Liver (tissue), 9 donors: Measurements from ENCODE around the gene COL12A1. TPM values are rescaled to one million over a fixed set of nuclear protein-coding genes. Genes with fewer than 3 reads are reported as not detected.

Experiments
- DNase-seq: peaks from one replicate; pipeline ENCODE4 v3.0.0-alpha.2; 2017; ENCODE audit warnings: low spot score
- H3K27ac ChIP-seq, 2 donors: one replicate each; pipeline ENCODE4 v1.7.0; 2013; ENCODE audit warnings: inconsistent platforms in 2 of 2, low read length in 2 of 2, control low read depth in 1 of 2, low read depth in 1 of 2, mild to moderate bottlenecking in 1 of 2
- H3K27me3 ChIP-seq, 4 donors: one replicate each; pipeline versions ENCODE4 v1.6.1 to v1.7.0; 2013; ENCODE audit warnings: low read length in 3 of 4, inconsistent platforms in 1 of 4, mild to moderate bottlenecking in 1 of 4, moderate library complexity in 1 of 4; ENCODE audit not compliant: control insufficient read depth in 4 of 4, insufficient read depth in 4 of 4
- H3K36me3 ChIP-seq, 4 donors: one replicate each; pipeline versions ENCODE4 v1.6.1 to v1.7.0; 2013; ENCODE audit warnings: low read length in 3 of 4, mild to moderate bottlenecking in 3 of 4, low read depth in 1 of 4, moderate library complexity in 1 of 4; ENCODE audit not compliant: control insufficient read depth in 4 of 4, insufficient read depth in 3 of 4
- H3K4me1 ChIP-seq, 4 donors: one replicate each; pipeline versions ENCODE4 v1.6.1 to v1.7.0; 2013; ENCODE audit warnings: low read length in 3 of 4, mild to moderate bottlenecking in 3 of 4, moderate library complexity in 1 of 4; ENCODE audit not compliant: control insufficient read depth in 4 of 4, insufficient read depth in 4 of 4
- H3K4me3 ChIP-seq, 3 donors: one replicate each; pipeline versions ENCODE4 v1.6.1 to v1.7.0; 2013; ENCODE audit warnings: low read length in 3 of 3, control low read depth in 1 of 3, low read depth in 1 of 3, mild to moderate bottlenecking in 1 of 3
- H3K9ac ChIP-seq, 2 donors: one replicate each; pipeline ENCODE4 v1.7.0; 2013; ENCODE audit warnings: low read length in 2 of 2, mild to moderate bottlenecking in 2 of 2, moderate library complexity in 2 of 2, control low read depth in 1 of 2, low read depth in 1 of 2
- H3K9me3 ChIP-seq, 4 donors: one replicate each; pipeline versions ENCODE4 v1.6.1 to v1.7.0; 2013; ENCODE audit warnings: low read length in 3 of 4; ENCODE audit not compliant: control insufficient read depth in 4 of 4
- ATF3 ChIP-seq: IDR thresholded peaks from 2 replicates; pipeline ENCODE4 v1.6.1; 2016; ENCODE audit warnings: antibody characterized with exemption
- EGR1 ChIP-seq, 2 donors: IDR thresholded peaks; 2 replicates each; pipeline ENCODE4 v1.6.1; 2016 to 2018; ENCODE audit warnings: antibody characterized with exemption in 2 of 2, low read depth in 2 of 2
- FOXA1 ChIP-seq: IDR thresholded peaks from 2 replicates; pipeline ENCODE4 v1.6.1; 2016; ENCODE audit warnings: antibody characterized with exemption
- FOXA2 ChIP-seq: IDR thresholded peaks from 2 replicates; pipeline ENCODE4 v1.6.1; 2016; ENCODE audit warnings: antibody characterized with exemption
- GABPA ChIP-seq, 2 donors: IDR thresholded peaks in 1 of 2; conservative IDR thresholded peaks in 1 of 2; 2 replicates each; pipeline ENCODE4 v1.6.1; 2016; ENCODE audit warnings: antibody characterized with exemption in 2 of 2, mild to moderate bottlenecking in 1 of 2, moderate library complexity in 1 of 2
- HNF4A ChIP-seq, 2 donors: conservative IDR thresholded peaks; 2 replicates each; pipeline ENCODE4 v1.6.1; 2016; ENCODE audit warnings: antibody characterized with exemption in 2 of 2, mild to moderate bottlenecking in 2 of 2
- HNF4G ChIP-seq: IDR thresholded peaks from 2 replicates; pipeline ENCODE4 v1.6.1; 2016; ENCODE audit warnings: antibody characterized with exemption
- JUND ChIP-seq, 2 donors: IDR thresholded peaks; 2 replicates each; pipeline ENCODE4 v1.6.1; 2016; ENCODE audit warnings: antibody characterized with exemption in 2 of 2
- MAX ChIP-seq: IDR thresholded peaks from 2 replicates; pipeline ENCODE4 v1.6.1; 2016; ENCODE audit warnings: antibody characterized with exemption
- NR2F2 ChIP-seq: IDR thresholded peaks from 2 replicates; pipeline ENCODE4 v1.6.1; 2016; ENCODE audit warnings: antibody characterized with exemption
- RAD21 ChIP-seq, 2 donors: IDR thresholded peaks; 2 replicates each; pipeline ENCODE4 v1.6.1; 2016; ENCODE audit warnings: antibody characterized with exemption in 2 of 2, mild to moderate bottlenecking in 2 of 2
- RXRA ChIP-seq, 2 donors: IDR thresholded peaks; 2 replicates each; pipeline ENCODE4 v1.6.1; 2017 to 2018; ENCODE audit warnings: antibody characterized with exemption in 2 of 2, mild to moderate bottlenecking in 1 of 2
- SP1 ChIP-seq: IDR thresholded peaks from 2 replicates; pipeline ENCODE4 v1.6.1; 2018; ENCODE audit warnings: antibody characterized with exemption, mild to moderate bottlenecking
- TAF1 ChIP-seq: conservative IDR thresholded peaks from 2 replicates; pipeline ENCODE4 v1.6.1; 2016; ENCODE audit warnings: antibody characterized with exemption, mild to moderate bottlenecking
- YY1 ChIP-seq: IDR thresholded peaks from 2 replicates; pipeline ENCODE4 v1.6.1; 2016; ENCODE audit warnings: antibody characterized with exemption, mild to moderate bottlenecking
- WGBS: extraction: QIAGEN DNeasy Blood & Tissue Kit; methylation state at CpG from one replicate; pipeline ENCODE4 v1.1.7; 2013; 5-methylcytosine and 5-hydroxymethylcytosine counted together
- polyA plus RNA-seq, 2 donors: library from polyadenylated mRNA; stranded (reverse) in 1 of 2; unstranded in 1 of 2; fragments of 200-250 nt in 1 of 2; fragments of >200 nt in 1 of 2; fragmentation: Nextera tagmentation in 1 of 2; extraction: Ambion mirVana in 1 of 2; gene quantifications; one replicate each; pipeline versions ENCODE4 v1.2.1 to v1.2.3, GENCODE V29; 2013 to 2015
- total RNA-seq, 2 donors: library from RNA; depleted of rRNA; stranded (reverse); fragments of >200 nt; gene quantifications; one replicate each; pipeline ENCODE4 v1.2.3, GENCODE V29; 2014
- TF ChIP-seq, protein P1 (sequence below): IDR thresholded peaks from 2 replicates; pipeline ENCODE4 v1.6.1; 2016; ENCODE audit warnings: antibody characterized with exemption
- TF ChIP-seq, protein P2 (sequence below): IDR thresholded peaks from 2 replicates; pipeline ENCODE4 v1.6.1; 2016; ENCODE audit warnings: antibody characterized with exemption, mild to moderate bottlenecking
- TF ChIP-seq, protein P3 (sequence below): fragments of 150-350 bp; IDR thresholded peaks from 2 replicates; pipeline ENCODE4 v1.5.1; 2017; ENCODE audit warnings: improper control_type of control experiment, low read depth, low read length; ENCODE audit not compliant: missing input control
- donor health status: healthy.
- donor health status: healthy.
- donor health status: healthy.
- donor health status: healthy.
- donor health status: healthy.

The COL12A1 gene
- total and polyA plus RNA-seq, 4 donors, result 0.15 to 5.1 (median 1.8) TPM

DNA sequence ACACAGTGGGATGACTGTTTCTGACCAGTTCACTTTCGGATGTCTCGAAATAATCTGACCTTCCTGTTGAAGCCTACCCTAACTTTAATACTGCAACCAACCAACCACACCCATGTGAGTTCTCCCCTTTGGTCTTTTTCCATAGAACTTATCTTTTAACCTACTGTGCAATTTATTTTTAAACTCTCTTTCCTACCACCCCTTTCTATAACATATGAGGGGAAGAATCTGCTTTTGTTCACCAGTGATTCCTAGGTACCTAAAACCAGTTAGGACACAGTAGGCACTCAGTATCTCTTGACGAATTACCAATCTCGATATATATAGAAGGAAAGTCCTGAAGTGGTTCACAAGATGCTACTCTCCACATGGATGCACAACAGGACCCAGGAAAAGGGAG is 30.8 kb upstream of the COL12A1 start:
- no peak overlapping the region for H3K27ac ChIP-seq
- H3K36me3 ChIP-seq, result peaks cover 8 to 32% (median 23%) of the 10 kb centered on the region in 4 donors
- no peaks in the 10 kb centered on the region for H3K27me3 ChIP-seq
- no peak overlapping the region for H3K4me3 ChIP-seq
- H3K9me3 ChIP-seq, result no peaks in the 10 kb centered on the region
- DNase-seq, result no peak
- 92% methylated on average over 4 of the region's 4 CpGs for WGBS
- no peak overlapping the region for H3K9ac ChIP-seq
- TF ChIP-seq JUND (IDR thresholded peaks at IDR 0.05), result no peak
- no peak for TF ChIP-seq HNF4G
- TF ChIP-seq GABPA (IDR thresholded peaks at IDR 0.05 in 1 of 2, conservative IDR thresholded peaks at IDR 0.05 in 1 of 2), result no peak
- TF ChIP-seq, protein P1, sequence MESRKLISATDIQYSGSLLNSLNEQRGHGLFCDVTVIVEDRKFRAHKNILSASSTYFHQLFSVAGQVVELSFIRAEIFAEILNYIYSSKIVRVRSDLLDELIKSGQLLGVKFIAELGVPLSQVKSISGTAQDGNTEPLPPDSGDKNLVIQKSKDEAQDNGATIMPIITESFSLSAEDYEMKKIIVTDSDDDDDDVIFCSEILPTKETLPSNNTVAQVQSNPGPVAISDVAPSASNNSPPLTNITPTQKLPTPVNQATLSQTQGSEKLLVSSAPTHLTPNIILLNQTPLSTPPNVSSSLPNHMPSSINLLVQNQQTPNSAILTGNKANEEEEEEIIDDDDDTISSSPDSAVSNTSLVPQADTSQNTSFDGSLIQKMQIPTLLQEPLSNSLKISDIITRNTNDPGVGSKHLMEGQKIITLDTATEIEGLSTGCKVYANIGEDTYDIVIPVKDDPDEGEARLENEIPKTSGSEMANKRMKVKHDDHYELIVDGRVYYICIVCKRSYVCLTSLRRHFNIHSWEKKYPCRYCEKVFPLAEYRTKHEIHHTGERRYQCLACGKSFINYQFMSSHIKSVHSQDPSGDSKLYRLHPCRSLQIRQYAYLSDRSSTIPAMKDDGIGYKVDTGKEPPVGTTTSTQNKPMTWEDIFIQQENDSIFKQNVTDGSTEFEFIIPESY, result no peak
- TF ChIP-seq HNF4A (conservative IDR thresholded peaks at IDR 0.05), result no peak
- no peak for TF ChIP-seq EGR1 (IDR thresholded peaks at IDR 0.05; ENCODE audit: low read depth in 2 of 2)
- TF ChIP-seq, protein P2, sequence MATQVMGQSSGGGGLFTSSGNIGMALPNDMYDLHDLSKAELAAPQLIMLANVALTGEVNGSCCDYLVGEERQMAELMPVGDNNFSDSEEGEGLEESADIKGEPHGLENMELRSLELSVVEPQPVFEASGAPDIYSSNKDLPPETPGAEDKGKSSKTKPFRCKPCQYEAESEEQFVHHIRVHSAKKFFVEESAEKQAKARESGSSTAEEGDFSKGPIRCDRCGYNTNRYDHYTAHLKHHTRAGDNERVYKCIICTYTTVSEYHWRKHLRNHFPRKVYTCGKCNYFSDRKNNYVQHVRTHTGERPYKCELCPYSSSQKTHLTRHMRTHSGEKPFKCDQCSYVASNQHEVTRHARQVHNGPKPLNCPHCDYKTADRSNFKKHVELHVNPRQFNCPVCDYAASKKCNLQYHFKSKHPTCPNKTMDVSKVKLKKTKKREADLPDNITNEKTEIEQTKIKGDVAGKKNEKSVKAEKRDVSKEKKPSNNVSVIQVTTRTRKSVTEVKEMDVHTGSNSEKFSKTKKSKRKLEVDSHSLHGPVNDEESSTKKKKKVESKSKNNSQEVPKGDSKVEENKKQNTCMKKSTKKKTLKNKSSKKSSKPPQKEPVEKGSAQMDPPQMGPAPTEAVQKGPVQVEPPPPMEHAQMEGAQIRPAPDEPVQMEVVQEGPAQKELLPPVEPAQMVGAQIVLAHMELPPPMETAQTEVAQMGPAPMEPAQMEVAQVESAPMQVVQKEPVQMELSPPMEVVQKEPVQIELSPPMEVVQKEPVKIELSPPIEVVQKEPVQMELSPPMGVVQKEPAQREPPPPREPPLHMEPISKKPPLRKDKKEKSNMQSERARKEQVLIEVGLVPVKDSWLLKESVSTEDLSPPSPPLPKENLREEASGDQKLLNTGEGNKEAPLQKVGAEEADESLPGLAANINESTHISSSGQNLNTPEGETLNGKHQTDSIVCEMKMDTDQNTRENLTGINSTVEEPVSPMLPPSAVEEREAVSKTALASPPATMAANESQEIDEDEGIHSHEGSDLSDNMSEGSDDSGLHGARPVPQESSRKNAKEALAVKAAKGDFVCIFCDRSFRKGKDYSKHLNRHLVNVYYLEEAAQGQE, result no peak
- TF ChIP-seq FOXA1, result no peak
- no peak for TF ChIP-seq NR2F2
- no peak for TF ChIP-seq MAX
- no peak for TF ChIP-seq FOXA2
- no peak for TF ChIP-seq RXRA (IDR thresholded peaks at IDR 0.05)
- TF ChIP-seq ATF3, result no peak
- TF ChIP-seq RAD21 (IDR thresholded peaks at IDR 0.05), result no peak
- no peak for TF ChIP-seq TAF1
- peaks cover 0 to 2% (median 0%) of the 10 kb centered on the region in 4 donors for H3K4me1 ChIP-seq

DNA sequence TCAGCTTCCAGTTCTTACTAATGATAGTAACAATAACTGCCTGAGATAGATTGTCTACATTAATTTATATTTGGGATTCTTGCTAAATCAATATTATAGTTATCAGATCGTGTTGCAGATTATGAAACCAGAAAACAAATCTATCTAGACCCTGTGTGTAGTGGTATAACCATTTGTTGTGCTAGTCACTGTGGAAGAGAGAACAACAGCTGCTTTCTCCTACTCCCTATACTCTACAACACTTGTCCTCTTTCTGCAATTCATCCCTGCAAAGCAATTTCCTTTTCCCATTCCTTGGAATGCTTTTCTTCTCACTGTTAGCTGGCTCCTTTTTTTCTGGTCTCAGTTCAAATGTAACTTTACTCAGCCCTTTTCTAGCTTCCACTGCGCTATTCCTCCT is 29.4 kb upstream of the COL12A1 start:
- Histone ChIP-seq H3K27me3 (no peaks in the 10 kb centered on the region), H3K36me3 (peaks cover 6 to 28% (median 23%) of the 10 kb centered on the region in 4 donors), H3K4me1 (peaks cover 0 to 2% (median 1%) of the 10 kb centered on the region in 4 donors), H3K9ac (no peak overlapping the region), H3K4me3 (no peak overlapping the region), H3K27ac (no peak overlapping the region), H3K9me3 (no peaks in the 10 kb centered on the region)
- no peak for DNase-seq
- WGBS, result 73% methylated on average over 2 of the region's 2 CpGs
- TF ChIP-seq, protein P3, sequence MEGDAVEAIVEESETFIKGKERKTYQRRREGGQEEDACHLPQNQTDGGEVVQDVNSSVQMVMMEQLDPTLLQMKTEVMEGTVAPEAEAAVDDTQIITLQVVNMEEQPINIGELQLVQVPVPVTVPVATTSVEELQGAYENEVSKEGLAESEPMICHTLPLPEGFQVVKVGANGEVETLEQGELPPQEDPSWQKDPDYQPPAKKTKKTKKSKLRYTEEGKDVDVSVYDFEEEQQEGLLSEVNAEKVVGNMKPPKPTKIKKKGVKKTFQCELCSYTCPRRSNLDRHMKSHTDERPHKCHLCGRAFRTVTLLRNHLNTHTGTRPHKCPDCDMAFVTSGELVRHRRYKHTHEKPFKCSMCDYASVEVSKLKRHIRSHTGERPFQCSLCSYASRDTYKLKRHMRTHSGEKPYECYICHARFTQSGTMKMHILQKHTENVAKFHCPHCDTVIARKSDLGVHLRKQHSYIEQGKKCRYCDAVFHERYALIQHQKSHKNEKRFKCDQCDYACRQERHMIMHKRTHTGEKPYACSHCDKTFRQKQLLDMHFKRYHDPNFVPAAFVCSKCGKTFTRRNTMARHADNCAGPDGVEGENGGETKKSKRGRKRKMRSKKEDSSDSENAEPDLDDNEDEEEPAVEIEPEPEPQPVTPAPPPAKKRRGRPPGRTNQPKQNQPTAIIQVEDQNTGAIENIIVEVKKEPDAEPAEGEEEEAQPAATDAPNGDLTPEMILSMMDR, result no peak
- no peak for TF ChIP-seq JUND (IDR thresholded peaks at IDR 0.05)
- no peak for TF ChIP-seq NR2F2
- TF ChIP-seq, protein P2, result no peak
- no peak for TF ChIP-seq FOXA2
- no peak for TF ChIP-seq RXRA (IDR thresholded peaks at IDR 0.05)
- TF ChIP-seq ATF3, result no peak
- no peak for TF ChIP-seq EGR1 (IDR thresholded peaks at IDR 0.05; ENCODE audit: low read depth in 2 of 2)
- TF ChIP-seq HNF4A (conservative IDR thresholded peaks at IDR 0.05), result no peak
- TF ChIP-seq SP1, result no peak
- no peak for TF ChIP-seq TAF1
- TF ChIP-seq GABPA (IDR thresholded peaks at IDR 0.05 in 1 of 2, conservative IDR thresholded peaks at IDR 0.05 in 1 of 2), result no peak
- no peak for TF ChIP-seq YY1
- no peak for TF ChIP-seq RAD21 (IDR thresholded peaks at IDR 0.05)
- no peak for TF ChIP-seq MAX
- no peak for TF ChIP-seq FOXA1
